DMS53 treated with DMSO at 0.1 percent for 48 hours (cell line): ENCODE measurements around the gene ARL17B.
"Not testable (repeated sequence)": the region's sequence is repeated elsewhere in the genome, so short reads cannot be mapped to it uniquely, and the experiment has no call there.

Experiments
- DNase-seq: peaks from one replicate; lab custom pipeline; 2025; ENCODE audit not compliant: unreplicated experiment; lab: John Stamatoyannopoulos, UW

Gene ARL17B

DNA sequence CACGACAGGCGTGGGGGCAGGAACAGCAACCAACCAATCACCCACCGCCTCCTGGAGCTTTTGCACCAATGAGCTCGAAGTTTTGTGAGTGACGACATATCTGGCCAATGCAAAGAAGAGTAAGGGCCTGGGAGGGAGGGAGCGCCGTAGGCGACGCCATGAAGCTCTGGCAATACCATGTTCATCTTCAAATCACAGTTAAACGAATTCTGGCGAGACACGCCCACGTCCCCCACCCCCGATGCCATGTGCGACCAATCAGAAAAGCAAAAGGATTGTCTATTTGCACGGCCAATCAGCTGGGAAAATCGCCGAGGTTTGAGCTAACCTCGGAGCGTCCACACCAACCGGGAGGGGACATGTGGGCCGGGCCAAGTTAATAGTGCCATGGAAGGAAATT, at the start of gene ARL17B:
ARL17B (minus strand) TSS at position 12 of the 400 bp plus-strand sequence. CDS start 3,369 bp downstream, outside the sequence.
- not testable (repeated sequence) for DNase-seq

DNA sequence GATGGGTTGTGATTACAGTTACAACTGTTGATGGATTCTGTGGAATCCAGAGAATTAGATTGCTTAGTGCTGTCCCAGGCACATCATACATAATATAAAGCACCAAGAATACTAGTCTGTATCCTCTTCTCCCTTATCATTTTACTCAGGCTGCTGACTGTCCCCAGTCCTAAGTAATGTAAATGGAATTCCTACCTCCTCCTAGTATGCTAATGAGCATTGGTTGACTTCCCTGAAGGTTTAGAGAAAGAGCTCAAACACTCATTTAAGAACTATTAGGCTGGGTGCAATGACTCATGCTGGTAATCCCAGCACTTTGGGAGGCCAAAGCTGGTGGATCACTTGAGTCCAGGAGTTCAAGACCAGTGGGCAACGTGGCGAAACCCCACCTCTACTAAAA, 48.3 kb upstream of the ARL17B start:
- not testable (repeated sequence) for DNase-seq

DNA sequence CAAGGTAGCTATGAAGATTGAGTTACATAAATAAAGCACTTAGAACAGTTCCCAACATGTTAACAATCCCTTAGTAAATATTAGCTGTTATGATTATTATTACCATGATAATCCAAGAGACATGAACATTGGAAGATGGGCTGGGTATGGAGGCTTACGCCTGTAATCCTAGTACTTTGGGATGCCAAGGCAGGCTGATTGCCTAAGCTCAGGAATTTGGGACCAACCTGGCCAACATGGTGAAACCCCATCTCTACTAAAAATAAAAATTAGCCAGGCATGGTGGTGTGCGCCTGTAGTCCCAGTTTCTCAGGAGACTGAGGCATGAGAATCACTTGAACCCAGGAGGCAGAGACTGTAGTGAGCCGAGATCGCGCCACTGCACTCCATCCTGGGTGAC, 45.6 kb upstream of the ARL17B start:
- not testable (repeated sequence) for DNase-seq

DNA sequence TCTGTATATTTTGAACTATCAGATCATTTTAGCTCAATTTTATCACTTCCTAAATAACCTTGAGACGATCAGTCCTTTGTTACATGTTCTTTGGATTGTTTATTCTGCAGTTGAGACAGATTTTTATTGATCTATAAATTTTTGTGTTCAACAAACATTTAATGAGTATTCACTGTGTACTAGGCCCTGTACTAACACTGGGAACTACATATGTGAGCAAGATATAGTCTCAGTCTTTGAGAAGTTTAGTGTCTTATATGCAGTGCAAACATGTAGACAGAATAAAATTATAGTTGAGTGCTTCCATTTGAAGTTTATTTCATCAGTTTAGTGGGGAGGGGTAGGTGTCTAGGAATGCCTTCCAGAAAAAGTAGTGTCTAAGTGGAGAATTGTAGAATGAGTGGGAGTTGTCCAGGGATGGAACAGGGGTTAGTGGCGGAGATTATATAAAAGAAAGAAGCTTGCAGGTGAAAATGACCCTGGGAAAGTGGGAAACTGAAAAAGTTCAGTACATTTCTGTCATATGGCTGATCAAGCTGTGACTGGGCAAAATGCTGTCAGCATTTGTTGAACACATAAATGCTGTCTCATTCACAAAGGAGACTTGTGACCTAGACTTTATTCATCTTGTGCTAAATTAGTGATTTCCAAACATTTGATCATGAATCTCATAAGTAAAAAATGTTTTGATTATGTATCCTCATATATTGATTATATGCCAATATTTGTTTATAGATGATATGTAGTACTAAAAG, 39.6 kb upstream of the ARL17B start:
- DNase-seq = not testable (repeated sequence)

DNA sequence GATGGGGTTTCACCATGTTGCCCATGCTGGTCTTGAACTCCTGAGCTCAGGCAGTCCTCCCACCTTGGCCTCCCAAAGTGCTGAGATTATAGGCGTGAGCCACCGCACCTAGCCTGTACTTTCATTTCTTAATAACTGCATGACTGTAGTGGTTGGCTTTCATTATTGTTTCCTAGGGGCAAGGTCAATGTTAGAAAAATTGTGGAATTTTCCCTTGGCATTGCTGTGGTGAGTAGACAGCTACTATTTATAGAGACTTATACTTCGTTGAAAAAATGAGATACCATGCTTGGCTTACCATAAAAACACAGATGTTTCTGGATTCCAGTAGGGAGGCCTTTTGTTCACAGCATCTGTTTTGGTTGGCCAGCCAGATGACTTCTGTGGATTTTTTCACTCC, 39.0 kb upstream of the ARL17B start:
- not testable (repeated sequence) for DNase-seq

DNA sequence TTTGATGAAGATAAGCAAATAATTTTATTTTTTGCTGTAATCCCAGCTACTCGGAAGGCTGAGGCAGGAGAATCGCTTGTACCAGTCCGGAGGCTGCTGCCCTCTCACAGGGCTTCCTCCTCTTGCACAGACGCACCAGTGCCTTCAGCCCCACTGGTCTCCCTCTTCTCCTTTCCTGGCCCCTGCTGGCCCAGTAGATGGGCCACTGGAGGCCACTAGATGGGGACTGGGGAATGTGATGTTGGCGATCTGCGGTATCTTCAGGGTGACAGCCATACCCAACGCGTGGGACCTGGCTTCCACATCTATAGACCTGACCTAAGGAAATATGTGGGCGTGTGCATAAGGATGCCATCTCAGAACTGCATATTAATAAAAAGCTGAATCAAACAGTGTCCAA, 38.4 kb upstream of the ARL17B start:
- DNase-seq = not testable (repeated sequence)

DNA sequence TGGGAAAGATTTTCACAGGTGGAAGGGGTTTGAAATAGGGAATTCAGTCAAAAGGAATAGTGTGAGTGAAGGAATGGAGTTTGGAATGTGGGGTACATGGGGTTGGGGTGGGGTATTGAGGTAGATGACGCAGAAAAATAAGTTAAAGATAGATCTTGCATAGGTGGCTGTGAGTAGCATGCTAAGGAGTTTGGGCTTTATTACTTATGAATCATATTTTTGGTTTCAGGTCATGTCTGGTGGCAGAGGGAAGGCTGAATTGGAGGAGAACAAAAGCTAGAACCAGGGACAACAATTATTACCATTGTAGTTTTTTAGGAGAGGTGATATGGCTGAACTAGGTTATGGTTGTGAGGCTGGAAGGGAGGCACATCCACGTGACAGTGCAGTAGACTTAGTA, 34.7 kb upstream of the ARL17B start:
- DNase-seq = not testable (repeated sequence)

DNA sequence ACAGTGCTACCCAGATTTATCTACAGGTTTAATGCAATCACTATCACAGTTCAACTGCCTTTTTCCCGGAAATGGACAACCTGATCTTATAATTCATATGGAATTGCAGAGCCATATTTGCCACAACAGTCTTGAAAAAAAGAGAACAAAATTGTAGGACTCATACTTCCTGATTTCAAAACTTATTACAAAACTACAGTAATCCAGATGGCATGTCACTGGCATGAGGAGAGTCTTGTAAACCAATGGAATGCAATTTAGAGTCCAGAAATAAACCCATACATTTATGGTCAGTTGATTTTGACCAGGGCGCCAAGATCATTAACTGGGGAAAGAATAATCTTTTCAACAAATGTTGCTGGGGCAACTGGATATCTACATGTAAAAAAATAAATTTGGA, 32.1 kb upstream of the ARL17B start:
- DNase-seq = not testable (repeated sequence)

DNA sequence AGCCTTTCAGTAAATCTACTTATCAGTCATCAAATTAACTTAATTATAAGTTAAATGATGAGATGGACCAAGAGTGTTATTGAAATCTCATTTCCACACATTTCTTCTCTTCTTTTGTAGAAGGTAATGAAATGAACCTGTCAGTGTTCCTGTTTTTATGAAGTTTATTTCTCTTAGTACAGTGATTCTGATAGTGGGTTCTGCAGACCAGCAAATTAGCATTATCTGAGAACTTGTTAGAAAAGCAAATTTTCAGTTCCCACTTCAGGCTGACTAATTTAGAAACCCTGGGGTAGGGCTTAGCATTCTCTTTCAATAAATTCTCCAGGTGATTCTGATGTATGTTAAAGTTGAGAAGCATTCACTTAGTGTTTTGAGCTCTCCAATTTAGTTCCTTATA, 23.9 kb upstream of the ARL17B start:
- DNase-seq = not testable (repeated sequence)

DNA sequence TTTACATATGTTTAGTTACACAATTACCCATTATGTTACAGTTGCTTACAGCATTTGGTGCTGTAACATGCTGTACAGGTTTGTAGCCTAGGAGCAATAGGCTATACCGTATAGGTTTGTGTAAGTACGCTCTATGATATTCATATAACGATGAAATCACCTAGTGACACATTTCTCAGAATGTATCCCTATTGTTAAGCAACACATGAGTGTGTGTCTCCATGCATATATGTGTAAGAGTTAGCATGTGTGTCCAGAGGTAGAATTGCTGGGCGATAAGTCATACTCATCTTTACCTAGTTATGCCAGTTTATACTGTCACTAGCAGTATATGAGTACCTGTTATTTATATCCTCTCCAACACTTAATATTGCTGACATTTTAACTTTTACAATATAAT, 21.6 kb upstream of the ARL17B start:
- DNase-seq = not testable (repeated sequence)

DNA sequence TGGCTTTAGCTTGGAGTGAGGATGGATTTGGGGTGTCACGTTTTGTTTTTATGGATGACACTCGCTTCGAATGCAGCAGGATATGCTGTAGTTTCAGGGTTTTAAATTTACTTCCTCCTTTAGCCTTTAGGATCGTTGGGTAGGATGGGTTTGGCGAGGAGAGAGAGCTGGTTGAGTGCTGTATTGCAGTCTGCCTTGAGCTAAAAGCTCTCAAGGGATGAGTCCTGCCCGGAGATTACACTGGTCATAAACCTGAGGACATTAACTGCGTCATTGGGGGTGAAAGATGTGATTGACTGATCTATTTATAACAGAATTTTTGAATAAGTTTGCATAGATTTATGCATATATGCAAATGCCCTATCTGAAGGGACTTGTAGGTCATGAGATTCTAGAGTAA, 11.9 kb upstream of the ARL17B start:
- DNase-seq = not testable (repeated sequence)

DNA sequence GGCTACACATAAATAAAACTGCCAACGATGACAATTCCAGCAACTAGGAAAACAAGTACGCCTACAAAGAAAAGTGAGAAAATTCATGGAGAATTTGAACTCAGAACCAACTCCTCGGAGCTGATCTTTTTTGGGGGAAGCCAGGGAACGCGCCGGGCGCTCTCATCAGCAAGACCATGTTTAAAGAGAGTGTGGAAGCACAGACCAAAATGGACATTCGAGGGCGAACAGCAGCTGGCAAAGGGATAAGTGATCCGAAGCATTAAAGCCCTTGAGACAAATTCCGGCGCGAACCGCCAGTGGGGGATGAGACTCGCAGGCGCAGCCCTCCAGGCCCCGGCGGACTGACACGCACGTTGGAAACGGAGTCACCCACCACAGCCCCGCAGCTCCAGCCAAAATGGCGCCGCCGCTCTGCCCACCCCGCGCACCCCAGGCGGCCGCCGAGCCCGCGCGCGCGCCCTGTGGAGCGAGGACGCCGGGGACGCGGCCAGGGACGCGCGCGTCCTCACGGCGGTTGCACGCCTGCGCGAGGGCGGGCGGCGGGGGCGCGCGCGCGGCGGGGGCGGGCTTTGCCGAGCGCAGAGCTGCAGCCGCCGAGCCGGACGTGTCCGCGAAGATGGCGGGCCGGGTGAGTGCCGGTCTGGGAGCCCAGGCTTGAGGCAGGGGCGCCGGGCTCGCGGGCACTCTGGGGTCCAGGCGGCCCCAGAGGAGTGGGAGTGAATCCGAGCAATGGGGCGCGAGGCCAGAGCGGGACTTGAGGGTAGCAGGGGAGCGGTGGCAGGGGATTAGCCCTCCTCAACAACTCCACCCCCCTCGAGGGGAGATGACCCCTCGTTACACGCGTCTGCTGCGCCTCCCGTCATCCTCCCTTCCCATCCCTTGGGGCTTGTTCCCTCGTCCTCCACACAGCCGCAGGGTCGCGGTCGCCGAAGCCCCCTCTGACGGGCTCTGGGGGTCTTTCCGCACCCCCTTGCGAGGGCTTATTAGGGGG, 11.0 kb upstream of the ARL17B start:
- not testable (repeated sequence) for DNase-seq

DNA sequence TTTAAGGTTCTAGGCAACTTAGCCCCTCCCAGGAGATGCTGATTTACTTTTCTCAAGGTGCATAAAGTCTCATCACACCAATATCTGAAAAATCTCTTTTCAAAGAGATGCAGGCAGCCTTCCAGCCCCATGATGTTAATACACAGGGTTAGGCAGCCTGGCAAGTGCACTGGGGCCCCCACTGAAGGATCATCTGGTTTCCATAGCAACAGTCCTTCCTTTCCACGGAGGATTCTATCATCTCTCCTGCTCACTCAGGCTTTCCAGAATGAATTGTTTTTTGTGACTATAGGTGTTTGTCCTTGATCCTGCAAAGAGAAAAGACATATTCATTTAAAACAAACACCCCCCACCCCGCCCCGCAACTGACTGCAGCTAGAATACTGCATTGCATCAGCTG, 6.0 kb upstream of the ARL17B start:
- not testable (repeated sequence) for DNase-seq

DNA sequence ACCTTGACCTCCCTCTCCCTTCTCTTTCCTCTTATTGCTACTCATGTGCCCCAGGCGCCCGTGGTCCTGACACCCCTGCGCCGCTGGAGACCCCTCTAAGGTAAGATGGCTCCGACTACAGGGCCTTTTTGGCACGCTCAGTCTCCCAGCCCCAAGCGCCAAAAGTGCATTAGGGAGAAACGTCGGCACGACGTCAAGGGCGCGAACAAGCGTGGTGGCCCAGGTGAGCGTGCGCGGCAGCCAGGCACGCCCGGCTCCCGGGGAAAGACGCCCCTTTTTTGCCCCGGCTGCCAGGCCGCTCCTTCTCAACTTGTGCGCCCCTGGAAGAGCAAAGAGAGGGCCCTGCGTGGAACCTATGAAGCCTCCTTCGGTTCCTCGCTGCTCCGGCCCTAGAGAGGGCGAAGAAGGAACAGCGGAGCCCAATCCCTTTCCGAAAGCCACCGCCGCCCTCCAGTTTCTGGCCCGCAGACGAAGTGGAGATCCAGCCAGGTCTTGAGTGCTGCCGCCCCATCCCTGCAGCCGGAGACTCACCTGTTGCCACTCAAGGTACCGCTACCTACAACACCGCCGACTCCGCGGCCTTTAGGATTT, 326 bp downstream of the ARL17B start:
- DNase-seq = not testable (repeated sequence)

DNA sequence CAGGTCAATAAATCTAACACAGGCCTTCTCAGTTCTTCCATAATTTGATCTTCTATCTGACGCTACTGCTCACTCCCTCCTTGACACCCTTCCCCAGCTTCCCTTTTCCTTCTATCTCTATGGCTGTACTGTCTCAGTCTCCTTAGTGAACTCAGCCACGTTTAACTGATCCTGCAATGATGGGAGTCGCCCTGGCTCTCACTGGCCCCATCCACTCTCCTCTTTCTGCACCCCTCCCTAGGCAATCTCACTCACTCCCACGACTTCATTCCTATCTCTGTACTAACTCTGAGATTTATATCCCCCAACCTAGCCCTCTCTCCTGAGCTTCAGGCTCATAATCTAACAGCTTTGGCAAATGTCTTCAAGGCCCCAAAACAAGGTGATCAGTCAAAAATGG, 7.7 kb downstream of the ARL17B start:
- DNase-seq = not testable (repeated sequence)

DNA sequence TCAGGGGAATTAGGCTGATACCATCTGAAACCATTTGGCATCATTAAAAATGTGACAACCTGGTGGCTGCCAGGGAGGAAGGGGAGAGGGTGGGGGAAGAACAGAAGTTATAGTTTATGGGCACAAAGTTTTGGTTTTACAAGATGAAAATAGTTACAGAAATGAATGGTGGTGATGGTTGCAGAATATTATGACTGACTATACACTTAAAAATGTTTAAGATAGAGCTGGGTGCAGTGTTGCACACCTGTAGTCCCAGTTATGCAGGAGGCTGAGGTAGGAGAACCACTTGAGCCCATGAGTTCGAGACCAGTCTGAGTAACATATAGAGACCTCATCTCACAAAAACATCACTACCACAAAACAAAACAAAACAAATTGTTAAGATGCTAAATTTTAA, 12.5 kb downstream of the ARL17B start:
- not testable (repeated sequence) for DNase-seq

DNA sequence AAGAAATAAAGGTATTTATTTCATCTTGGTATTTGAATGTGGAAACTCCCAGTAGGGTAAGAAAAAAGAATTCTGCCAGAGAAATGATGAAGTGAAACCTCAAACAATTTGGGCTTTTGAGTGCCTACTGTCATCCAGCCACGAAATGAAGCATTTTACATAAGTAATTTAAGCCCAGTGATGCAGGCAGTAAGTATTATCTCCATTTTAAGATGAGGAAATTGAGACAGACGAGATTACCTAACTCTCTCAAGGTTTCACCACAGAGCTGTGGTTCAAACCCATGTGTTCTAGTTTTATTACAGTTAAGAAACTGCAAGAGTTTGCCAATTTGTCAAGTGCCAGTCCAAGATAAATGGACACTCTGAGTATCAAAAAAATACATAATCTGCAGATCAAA, 13.2 kb downstream of the ARL17B start:
- DNase-seq = not testable (repeated sequence)

DNA sequence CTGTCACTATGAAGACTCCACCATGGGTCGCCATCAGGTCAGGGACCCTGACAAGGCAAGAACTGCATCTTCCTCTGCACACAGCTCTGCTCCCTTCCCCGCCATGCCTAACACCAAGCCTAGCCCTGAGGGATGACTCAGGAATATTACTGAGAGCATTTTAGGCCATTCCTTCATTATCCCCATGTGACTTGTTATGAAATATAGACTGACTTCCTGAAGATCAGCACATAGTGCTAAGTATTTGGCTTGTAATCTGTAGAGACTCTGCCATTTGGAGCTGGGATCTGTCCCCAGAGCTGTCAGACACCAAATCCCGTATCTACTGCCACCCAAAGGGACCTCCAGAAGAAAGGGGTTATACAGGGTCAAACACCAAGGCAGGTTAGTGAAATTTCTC, 19.4 kb downstream of the ARL17B start:
- DNase-seq = not testable (repeated sequence)

DNA sequence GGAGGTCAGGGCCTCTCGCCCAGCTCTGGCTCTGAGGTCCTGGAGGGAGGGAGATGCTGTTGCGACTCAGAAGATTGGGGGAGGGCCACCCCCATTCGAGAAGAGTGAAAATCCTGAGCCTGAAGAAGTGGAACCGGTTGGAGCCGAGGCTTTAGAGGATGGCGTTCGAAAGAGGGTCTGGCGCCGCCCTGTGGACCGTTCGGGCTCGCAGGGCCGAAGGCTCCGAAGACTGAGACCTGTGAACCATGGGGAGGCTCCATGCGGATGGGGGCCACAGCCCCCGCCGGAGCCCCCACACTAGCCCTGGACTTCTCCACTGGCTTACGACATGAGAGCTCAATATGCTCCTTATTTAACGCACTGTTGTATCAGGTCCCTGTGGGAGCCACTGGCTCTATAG, 20.3 kb downstream of the ARL17B start:
- not testable (repeated sequence) for DNase-seq

DNA sequence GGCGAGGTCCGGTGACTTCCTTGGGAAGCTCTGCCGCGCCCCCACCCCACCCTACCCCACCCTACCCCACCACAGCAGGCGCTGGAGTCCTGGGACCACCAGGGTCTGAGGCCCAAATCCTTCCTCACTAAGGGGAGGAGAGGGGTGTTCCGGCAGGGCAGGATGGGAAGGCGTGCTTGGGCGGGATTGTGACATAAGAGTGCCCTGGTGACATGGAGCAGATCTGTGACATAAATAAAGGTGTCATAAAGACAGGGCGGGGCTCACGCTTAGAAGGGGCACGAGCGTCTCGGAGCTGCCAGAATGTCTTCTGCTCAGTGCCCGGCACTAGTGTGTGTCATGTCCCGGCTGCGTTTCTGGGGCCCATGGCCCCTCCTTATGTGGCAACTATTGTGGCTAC, 66.7 kb downstream of the ARL17B start, which contains the start of gene LRRC37A:
LRRC37A (plus strand) TSS at position 301 of the 400 bp plus-strand sequence; CDS start at position 304, 3 bp downstream.
- not testable (repeated sequence) for DNase-seq

DNA sequence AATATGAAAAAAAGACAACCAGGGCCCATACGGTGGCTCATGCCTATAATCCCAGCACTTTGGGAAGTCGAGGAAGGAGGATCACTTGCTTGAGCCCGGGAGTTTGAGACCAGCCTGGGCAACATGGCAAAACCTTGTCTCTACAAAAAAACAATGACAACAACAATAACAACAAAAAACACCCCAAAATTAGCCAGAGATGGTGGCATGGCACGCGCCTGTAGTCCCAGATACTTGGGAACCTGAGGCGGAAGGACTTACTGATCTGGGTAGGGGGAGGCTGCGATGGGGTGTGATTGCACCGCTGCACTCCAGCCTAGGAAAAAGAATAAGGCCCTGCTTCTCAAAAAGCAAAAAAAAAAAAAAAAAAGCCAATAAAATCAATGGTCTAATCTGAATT, 69.9 kb downstream of the ARL17B start:
- not testable (repeated sequence) for DNase-seq
